ENCODE data around the gene NBAS.

NBAS gene

GRCh38 chr2:15126373-15126772 lies 434.8 kb downstream of the NBAS start:
- no peak for DNase-seq (ENCODE audit: low spot score)

- no peak for DNase-seq (ENCODE audit: low spot score)
Observed at GRCh38 chr2:15122915-15123314, 438.2 kb downstream of the NBAS start.

GRCh38 chr2:15120631-15121030 lies 440.5 kb downstream of the NBAS start:
- no peak for DNase-seq (ENCODE audit: low spot score)

GRCh38 chr2:15119722-15120175 lies 441.4 kb downstream of the NBAS start:
- DNase-seq (ENCODE audit: low spot score): no peak

GRCh38 chr2:15117409-15118050 lies 443.6 kb downstream of the NBAS start:
- no peak for DNase-seq (ENCODE audit: low spot score)

Data from hepatic stellate cell (primary cell).